Thymus (tissue), 11 donors: ENCODE results near the gene EZH2. TPM values are rescaled to one million over a fixed set of nuclear protein-coding genes. Genes with fewer than 3 reads are reported as not detected.

Source experiments
- DNase-seq, 9 donors: peaks; one replicate each; pipeline ENCODE4 v3.0.0-alpha.2; 2013; ENCODE audit warnings: low spot score in 9 of 9, low read depth in 6 of 9, missing footprints in 1 of 9
- H3K27ac ChIP-seq, 2 donors: one replicate each; pipeline ENCODE4 v1.5.1; 2013; ENCODE audit warnings: control low read depth in 1 of 2, low read depth in 1 of 2, low read length in 1 of 2, mild to moderate bottlenecking in 1 of 2, moderate library complexity in 1 of 2
- H3K27me3 ChIP-seq, 2 donors: one replicate each; pipeline ENCODE4 v1.5.1; 2013; ENCODE audit warnings: low read length in 1 of 2; ENCODE audit not compliant: control insufficient read depth in 2 of 2, insufficient read depth in 1 of 2
- H3K36me3 ChIP-seq, 2 donors: one replicate each; pipeline ENCODE4 v1.5.1; 2013; ENCODE audit warnings: low read length in 1 of 2, mild to moderate bottlenecking in 1 of 2, moderate library complexity in 1 of 2; ENCODE audit not compliant: control insufficient read depth in 2 of 2, insufficient read depth in 2 of 2
- H3K4me1 ChIP-seq, 2 donors: one replicate each; pipeline ENCODE4 v1.5.1; 2013; ENCODE audit warnings: low read length in 2 of 2; ENCODE audit not compliant: control insufficient read depth in 2 of 2, insufficient read depth in 2 of 2
- H3K4me3 ChIP-seq, 2 donors: one replicate each; pipeline ENCODE4 v1.5.1; 2013; ENCODE audit warnings: low read length in 2 of 2, control low read depth in 1 of 2, mild to moderate bottlenecking in 1 of 2
- H3K9me3 ChIP-seq, 2 donors: one replicate each; pipeline ENCODE4 v1.5.1; 2013; ENCODE audit warnings: low read length in 1 of 2, mild to moderate bottlenecking in 1 of 2; ENCODE audit not compliant: control insufficient read depth in 2 of 2, insufficient read depth in 1 of 2
- WGBS: extraction: QIAGEN DNeasy Blood & Tissue Kit; methylation state at CpG from one replicate; pipeline ENCODE4 v1.1.7; 2013; 5-methylcytosine and 5-hydroxymethylcytosine counted together
- polyA plus RNA-seq: library from polyadenylated mRNA; stranded (reverse); fragments of 200-250 nt; gene quantifications from one replicate; pipeline ENCODE4 v1.2.3, GENCODE V29; 2013
- total RNA-seq: library from RNA; stranded (reverse); fragments of 120-200 nt; gene quantifications from one replicate; pipeline ENCODE4 v1.2.4, GENCODE V29; 2013
- donor health status: healthy.

EZH2 gene
- total and polyA plus RNA-seq, 2 donors: 23.4 to 36.0 TPM

DNA sequence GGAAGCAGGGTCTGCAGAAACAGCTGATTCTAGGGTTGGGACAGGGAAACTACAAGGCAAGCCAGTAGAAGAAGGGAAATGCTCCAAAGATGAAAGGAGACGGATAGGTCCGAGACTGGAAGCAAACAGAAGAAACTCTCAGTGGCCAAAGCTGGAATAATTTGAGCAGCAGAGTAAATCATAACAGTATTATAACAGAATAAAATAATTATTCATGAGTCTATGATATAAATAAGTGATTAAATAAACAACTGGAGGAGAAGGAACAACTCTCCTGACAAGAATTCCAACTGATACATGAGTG lies 27.6 kb downstream of the EZH2 start:
- WGBS: 93% methylated on average over 2 of the region's 2 CpGs
- no peak overlapping the region for H3K27ac ChIP-seq
- no peaks in the 10 kb centered on the region for H3K27me3 ChIP-seq
- no peak overlapping the region for H3K4me3 ChIP-seq
- H3K4me1 ChIP-seq: peaks cover 0 to 2% of the 10 kb centered on the region in 2 donors
- DNase-seq: no peak
- H3K9me3 ChIP-seq: no peaks in the 10 kb centered on the region
- H3K36me3 ChIP-seq: peaks cover 0 to 2% of the 10 kb centered on the region in 2 donors

- Histone ChIP-seq H3K4me3 (no peak overlapping the region), H3K27ac (no peak overlapping the region), H3K4me1 (peaks cover 0 to 5% of the 10 kb centered on the region in 2 donors), H3K9me3 (no peaks in the 10 kb centered on the region), H3K27me3 (no peaks in the 10 kb centered on the region), H3K36me3 (peaks cover 0 to 2% of the 10 kb centered on the region in 2 donors)
- WGBS: 98% methylated on average over 1 of the region's 1 CpG
- DNase-seq: no peak
Measured at GRCh38 chr7:148854983-148855382, 29.1 kb downstream of the EZH2 start.

DNA sequence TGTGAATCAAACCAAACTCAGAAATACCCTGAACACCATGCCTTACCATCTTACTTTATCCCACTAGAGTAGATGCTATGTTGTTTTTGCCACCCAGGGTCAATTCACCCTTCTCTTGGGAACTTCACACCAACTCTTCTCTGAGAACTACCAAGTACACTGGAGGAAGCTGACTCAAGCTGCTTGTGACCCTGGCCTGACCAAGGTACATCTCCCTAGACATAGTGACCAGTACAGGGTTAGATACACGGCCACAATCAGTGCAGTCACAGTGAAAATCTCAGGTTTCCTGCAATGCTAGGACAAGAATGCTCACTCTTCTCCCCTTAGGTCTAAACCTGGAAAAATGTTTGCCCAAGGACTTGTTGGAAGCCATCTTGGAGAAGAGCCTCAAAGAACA lies 31.8 kb downstream of the EZH2 start:
- WGBS: 100% methylated on average over 1 of the region's 1 CpG
- no peak overlapping the region for H3K27ac ChIP-seq

DNA sequence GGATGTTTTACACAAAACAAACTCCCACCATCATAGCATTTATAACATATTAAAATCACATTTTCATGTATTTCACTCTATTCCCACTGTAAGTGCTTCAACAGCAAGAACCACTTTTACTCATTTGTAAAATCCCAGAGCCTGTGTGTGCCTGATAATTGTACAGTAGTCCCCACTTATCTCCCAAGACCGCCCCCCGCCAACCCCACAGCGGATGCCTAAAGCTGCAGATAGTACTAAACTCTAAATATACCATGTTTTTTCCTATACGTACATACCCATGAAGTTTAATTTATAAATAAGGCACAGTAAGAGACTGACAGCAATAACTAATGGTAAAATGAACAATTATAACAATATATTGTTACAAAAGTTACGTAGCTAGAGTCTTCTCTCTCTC lies 33.5 kb downstream of the EZH2 start:
- H3K27ac ChIP-seq: no peak overlapping the region
- 98% methylated on average over 5 of the region's 5 CpGs for WGBS

More for the DNA sequence above, 31.8 kb downstream of the EZH2 start:
- H3K4me1 ChIP-seq: peaks cover 0 to 5% of the 10 kb centered on the region in 2 donors
- H3K4me3 ChIP-seq: no peak overlapping the region
- no peaks in the 10 kb centered on the region for H3K27me3 ChIP-seq
- no peak for DNase-seq
- no peaks in the 10 kb centered on the region for H3K9me3 ChIP-seq
- H3K36me3 ChIP-seq: peaks cover 0 to 2% of the 10 kb centered on the region in 2 donors

GRCh38 chr7:148849393-148850098 lies 34.5 kb downstream of the EZH2 start:
- Histone ChIP-seq H3K4me3 (no peak overlapping the region), H3K9me3 (no peaks in the 10 kb centered on the region), H3K4me1 (peaks cover 0 to 8% of the 10 kb centered on the region in 2 donors), H3K27ac (no peak overlapping the region), H3K36me3 (peaks cover 0 to 8% of the 10 kb centered on the region in 2 donors), H3K27me3 (no peaks in the 10 kb centered on the region)
- DNase-seq: no peak
- 96% methylated on average over 7 of the region's 7 CpGs for WGBS

More for the DNA sequence above, 33.5 kb downstream of the EZH2 start:
- peaks cover 0 to 2% of the 10 kb centered on the region in 2 donors for H3K36me3 ChIP-seq
- H3K4me1 ChIP-seq: peaks cover 0 to 8% of the 10 kb centered on the region in 2 donors
- no peak for DNase-seq
- H3K9me3 ChIP-seq: no peaks in the 10 kb centered on the region
- H3K27me3 ChIP-seq: no peaks in the 10 kb centered on the region
- H3K4me3 ChIP-seq: no peak overlapping the region

GRCh38 chr7:148847815-148848734 lies 36.0 kb downstream of the EZH2 start:
- Histone ChIP-seq H3K27me3 (no peaks in the 10 kb centered on the region), H3K27ac (no peak overlapping the region), H3K36me3 (peaks cover 0 to 12% of the 10 kb centered on the region in 2 donors), H3K9me3 (no peaks in the 10 kb centered on the region), H3K4me1 (peaks cover 0 to 8% of the 10 kb centered on the region in 2 donors), H3K4me3 (no peak overlapping the region)
- 88% methylated on average over 9 of the region's 9 CpGs for WGBS
- no peak for DNase-seq

DNA sequence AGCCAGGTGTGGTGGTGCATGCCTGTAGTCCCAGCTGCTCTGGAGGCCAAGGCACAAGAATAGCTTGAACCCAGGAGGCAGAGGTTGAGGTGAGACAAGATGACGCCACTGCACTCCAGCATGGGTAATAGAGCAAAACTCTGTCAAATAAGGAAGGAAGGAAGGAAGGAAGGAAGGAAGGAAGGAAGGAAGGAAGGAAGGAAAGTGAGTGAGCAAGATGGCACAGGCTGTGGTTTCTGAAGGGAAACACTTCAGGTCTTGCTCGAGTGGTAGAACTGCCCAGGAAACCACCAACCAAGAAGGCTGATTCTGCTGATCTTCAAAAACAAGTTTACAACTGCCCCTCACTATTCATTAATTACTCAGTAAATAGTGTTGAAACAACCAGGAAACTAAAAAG lies 45.2 kb downstream of the EZH2 start:
- H3K27ac ChIP-seq: no peak overlapping the region
- 54% methylated on average over 2 of the region's 2 CpGs for WGBS
- H3K27me3 ChIP-seq: no peaks in the 10 kb centered on the region

DNA sequence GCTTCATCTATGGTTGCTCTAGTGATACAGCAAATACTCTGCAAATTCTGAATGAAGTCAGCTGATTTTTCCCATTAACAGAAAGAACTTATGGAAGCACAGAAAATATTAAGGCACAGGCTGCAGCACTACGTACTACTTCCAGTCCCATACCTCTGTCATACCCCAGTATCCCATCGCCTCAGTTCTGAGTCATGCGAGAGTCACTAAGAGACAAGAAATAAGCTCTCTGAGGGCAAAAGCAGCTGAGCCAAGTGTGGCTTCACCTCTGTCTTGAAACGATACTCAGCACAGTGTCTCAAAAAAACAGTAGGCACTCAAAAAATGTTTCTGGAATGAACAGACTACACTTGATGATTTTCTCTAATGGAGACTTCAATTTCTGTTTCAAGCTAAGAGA lies 48.2 kb downstream of the EZH2 start:
- WGBS: 98% methylated on average over 4 of the region's 4 CpGs
- Histone ChIP-seq H3K4me3 (no peak overlapping the region), H3K9me3 (no peaks in the 10 kb centered on the region), H3K4me1 (no peaks in the 10 kb centered on the region), H3K27me3 (no peaks in the 10 kb centered on the region), H3K36me3 (peaks cover 23 to 57% of the 10 kb centered on the region in 2 donors), H3K27ac (no peak overlapping the region)
- no peak for DNase-seq

More for the DNA sequence above, 45.2 kb downstream of the EZH2 start:
- Histone ChIP-seq H3K4me1 (no peaks in the 10 kb centered on the region), H3K9me3 (no peaks in the 10 kb centered on the region), H3K36me3 (peaks cover 21 to 43% of the 10 kb centered on the region in 2 donors), H3K4me3 (no peak overlapping the region)
- DNase-seq: no peak

GRCh38 chr7:148834605-148835004 lies 49.5 kb downstream of the EZH2 start:
- no peaks in the 10 kb centered on the region for H3K27me3 ChIP-seq
- no peak overlapping the region for H3K4me3 ChIP-seq
- peaks cover 26 to 64% of the 10 kb centered on the region in 2 donors for H3K36me3 ChIP-seq
- H3K4me1 ChIP-seq: no peaks in the 10 kb centered on the region
- H3K27ac ChIP-seq: no peak overlapping the region
- no peaks in the 10 kb centered on the region for H3K9me3 ChIP-seq
- no peak for DNase-seq
- 99% methylated on average over 2 of the region's 2 CpGs for WGBS
